ENCODE data around the gene NAGK.

Gene NAGK

GRCh38 chr2:71070294-71071093 is 2.0 kb downstream of the NAGK start:
- H3K4me3 ChIP-seq (ENCODE audit: low read length in 2 of 2), result no peak overlapping the region

GRCh38 chr2:71071681-71072398 is 3.4 kb downstream of the NAGK start:
- DNase-seq (ENCODE audit: low spot score), result no peak
- H2AFZ ChIP-seq (ENCODE audit: low read length), result no peak overlapping the region
- H3K14ac ChIP-seq (ENCODE audit: low read length), result no peak overlapping the region
- H3K4me3 ChIP-seq (ENCODE audit: low read length in 2 of 2), result no peak overlapping the region
- H2BK15ac ChIP-seq (ENCODE audit: low read length), result no peak overlapping the region
- no peaks in the 10 kb centered on the region for H3K9me3 ChIP-seq (replicated peaks in 1 of 2; ENCODE audit: control insufficient read depth in 2 of 2, insufficient read depth in 1 of 2, low read depth in 1 of 2, low read length in 2 of 2)
- peaks cover 0 to 4% of the 10 kb centered on the region in 2 donors for H3K4me1 ChIP-seq (ENCODE audit: control insufficient read depth in 2 of 2, insufficient read depth in 1 of 2, low read depth in 1 of 2, low read length in 2 of 2)
- no peak overlapping the region for H4K8ac ChIP-seq (ENCODE audit: low read depth, low read length)
- H2BK12ac ChIP-seq (ENCODE audit: low read length), result no peak overlapping the region
- peaks cover 13% of the 10 kb centered on the region for H3K79me1 ChIP-seq (ENCODE audit: low read depth, low read length)
- H3K27ac ChIP-seq (replicated peaks; ENCODE audit: low read length), result no peak overlapping the region
- no peak overlapping the region for H2AK5ac ChIP-seq (ENCODE audit: low read depth, low read length)
- WGBS, 2 donors (ENCODE audit: extremely low coverage in 2 of 2, insufficient read length in 2 of 2, insufficient replicate concordance in 1 of 2), result no CpG with 5 or more reads among the region's 14 CpGs
- H3K27me3 ChIP-seq (ENCODE audit: control insufficient read depth in 3 of 3, insufficient read depth in 3 of 3, low read depth in 1 of 3, low read length in 3 of 3), result no peaks in the 10 kb centered on the region
- H3K36me3 ChIP-seq (replicated peaks in 1 of 2; ENCODE audit: control insufficient read depth in 2 of 2, insufficient read depth in 2 of 2, low read length in 2 of 2), result peaks cover 20 to 55% of the 10 kb centered on the region in 2 donors
- no peak overlapping the region for H3K4me2 ChIP-seq (ENCODE audit: insufficient read depth, low read length, poor library complexity, severe bottlenecking)
- H2BK120ac ChIP-seq (ENCODE audit: low read depth, low read length), result no peak overlapping the region
- H4K91ac ChIP-seq (ENCODE audit: low read depth, low read length, poor library complexity), result no peak overlapping the region
- H3K4ac ChIP-seq (ENCODE audit: low read length), result no peak overlapping the region
- H3K23ac ChIP-seq (ENCODE audit: low read depth, low read length, poor library complexity), result no peak overlapping the region
- H2BK5ac ChIP-seq (ENCODE audit: low read length), result no peak overlapping the region
- no peak overlapping the region for H3K9ac ChIP-seq (ENCODE audit: low read depth, low read length, poor library complexity)
- no peak overlapping the region for H3K18ac ChIP-seq (ENCODE audit: low read length)

More at GRCh38 chr2:71070294-71071093, 2.0 kb downstream of the NAGK start:
- Histone ChIP-seq H2BK15ac (ENCODE audit: low read length) (no peak overlapping the region), H3K27ac (replicated peaks; ENCODE audit: low read length) (no peak overlapping the region), H3K18ac (ENCODE audit: low read length) (no peak overlapping the region), H3K4me1 (ENCODE audit: control insufficient read depth in 2 of 2, insufficient read depth in 1 of 2, low read depth in 1 of 2, low read length in 2 of 2) (peaks cover 0 to 4% of the 10 kb centered on the region in 2 donors), H3K14ac (ENCODE audit: low read length) (no peak overlapping the region), H3K4me2 (ENCODE audit: insufficient read depth, low read length, poor library complexity, severe bottlenecking) (no peak overlapping the region), H3K4ac (ENCODE audit: low read length) (no peak overlapping the region), H3K23ac (ENCODE audit: low read depth, low read length, poor library complexity) (no peak overlapping the region), H2BK12ac (ENCODE audit: low read length) (no peak overlapping the region), H2AK5ac (ENCODE audit: low read depth, low read length) (peak overlapping the region; percentile 36), H2AFZ (ENCODE audit: low read length) (no peak overlapping the region), H2BK120ac (ENCODE audit: low read depth, low read length) (no peak overlapping the region), H3K79me1 (ENCODE audit: low read depth, low read length) (peaks cover 13% of the 10 kb centered on the region), H4K91ac (ENCODE audit: low read depth, low read length, poor library complexity) (no peak overlapping the region), H2BK5ac (ENCODE audit: low read length) (no peak overlapping the region), H3K9ac (ENCODE audit: low read depth, low read length, poor library complexity) (no peak overlapping the region), H4K8ac (ENCODE audit: low read depth, low read length) (no peak overlapping the region), H3K36me3 (replicated peaks in 1 of 2; ENCODE audit: control insufficient read depth in 2 of 2, insufficient read depth in 2 of 2, low read length in 2 of 2) (peaks cover 17 to 43% of the 10 kb centered on the region in 2 donors), H3K9me3 (replicated peaks in 1 of 2; ENCODE audit: control insufficient read depth in 2 of 2, insufficient read depth in 1 of 2, low read depth in 1 of 2, low read length in 2 of 2) (no peaks in the 10 kb centered on the region), H3K27me3 (ENCODE audit: control insufficient read depth in 3 of 3, insufficient read depth in 3 of 3, low read depth in 1 of 3, low read length in 3 of 3) (no peaks in the 10 kb centered on the region)
- no peak for DNase-seq (ENCODE audit: low spot score)
- no CpG with 5 or more reads among the region's 10 CpGs for WGBS, 2 donors (ENCODE audit: extremely low coverage in 2 of 2, insufficient read length in 2 of 2, insufficient replicate concordance in 1 of 2)

- no CpG with 5 or more reads among the region's 4 CpGs for WGBS, 2 donors (ENCODE audit: extremely low coverage in 2 of 2, insufficient read length in 2 of 2, insufficient replicate concordance in 1 of 2)
- DNase-seq (ENCODE audit: low spot score), result no peak
- no peak overlapping the region for H2BK120ac ChIP-seq (ENCODE audit: low read depth, low read length)
- no peak overlapping the region for H3K14ac ChIP-seq (ENCODE audit: low read length)
- no peak overlapping the region for H2AK5ac ChIP-seq (ENCODE audit: low read depth, low read length)
- no peak overlapping the region for H2BK12ac ChIP-seq (ENCODE audit: low read length)
- no peak overlapping the region for H4K91ac ChIP-seq (ENCODE audit: low read depth, low read length, poor library complexity)
- no peak overlapping the region for H2AFZ ChIP-seq (ENCODE audit: low read length)
- peaks cover 20 to 61% of the 10 kb centered on the region in 2 donors for H3K36me3 ChIP-seq (replicated peaks in 1 of 2; ENCODE audit: control insufficient read depth in 2 of 2, insufficient read depth in 2 of 2, low read length in 2 of 2)
- H3K4me3 ChIP-seq (ENCODE audit: low read length in 2 of 2), result no peak overlapping the region
- H2BK15ac ChIP-seq (ENCODE audit: low read length), result no peak overlapping the region
- H4K8ac ChIP-seq (ENCODE audit: low read depth, low read length), result no peak overlapping the region
- H3K9me3 ChIP-seq (replicated peaks in 1 of 2; ENCODE audit: control insufficient read depth in 2 of 2, insufficient read depth in 1 of 2, low read depth in 1 of 2, low read length in 2 of 2), result no peaks in the 10 kb centered on the region
- H3K18ac ChIP-seq (ENCODE audit: low read length), result no peak overlapping the region
- no peak overlapping the region for H3K4me2 ChIP-seq (ENCODE audit: insufficient read depth, low read length, poor library complexity, severe bottlenecking)
- H3K27ac ChIP-seq (replicated peaks; ENCODE audit: low read length), result no peak overlapping the region
- no peaks in the 10 kb centered on the region for H3K27me3 ChIP-seq (ENCODE audit: control insufficient read depth in 3 of 3, insufficient read depth in 3 of 3, low read depth in 1 of 3, low read length in 3 of 3)
- H3K4me1 ChIP-seq (ENCODE audit: control insufficient read depth in 2 of 2, insufficient read depth in 1 of 2, low read depth in 1 of 2, low read length in 2 of 2), result peaks cover 0 to 4% of the 10 kb centered on the region in 2 donors
- H3K4ac ChIP-seq (ENCODE audit: low read length), result no peak overlapping the region
- no peak overlapping the region for H3K9ac ChIP-seq (ENCODE audit: low read depth, low read length, poor library complexity)
- peaks cover 13% of the 10 kb centered on the region for H3K79me1 ChIP-seq (ENCODE audit: low read depth, low read length)
- H2BK5ac ChIP-seq (ENCODE audit: low read length), result no peak overlapping the region
- H3K23ac ChIP-seq (ENCODE audit: low read depth, low read length, poor library complexity), result no peak overlapping the region
These were observed 4.0 kb downstream of the NAGK start for GRCh38 chr2:71072492-71072891.

GRCh38 chr2:71073475-71073874 is 5.0 kb downstream of the NAGK start:
- H4K91ac ChIP-seq (ENCODE audit: low read depth, low read length, poor library complexity), result no peak overlapping the region
- H3K4me3 ChIP-seq (ENCODE audit: low read length in 2 of 2), result peak overlapping the region in 1 of 2 donors; percentile 2
- H3K36me3 ChIP-seq (replicated peaks in 1 of 2; ENCODE audit: control insufficient read depth in 2 of 2, insufficient read depth in 2 of 2, low read length in 2 of 2), result peaks cover 20 to 69% of the 10 kb centered on the region in 2 donors
- H3K4ac ChIP-seq (ENCODE audit: low read length), result no peak overlapping the region
- no CpG with 5 or more reads among the region's 8 CpGs for WGBS, 2 donors (ENCODE audit: extremely low coverage in 2 of 2, insufficient read length in 2 of 2, insufficient replicate concordance in 1 of 2)
- no peak overlapping the region for H2BK12ac ChIP-seq (ENCODE audit: low read length)
- no peak overlapping the region for H3K9ac ChIP-seq (ENCODE audit: low read depth, low read length, poor library complexity)
- H3K27me3 ChIP-seq (ENCODE audit: control insufficient read depth in 3 of 3, insufficient read depth in 3 of 3, low read depth in 1 of 3, low read length in 3 of 3), result no peaks in the 10 kb centered on the region
- H2BK120ac ChIP-seq (ENCODE audit: low read depth, low read length), result no peak overlapping the region
- no peak overlapping the region for H2BK5ac ChIP-seq (ENCODE audit: low read length)
- H3K79me1 ChIP-seq (ENCODE audit: low read depth, low read length), result peaks cover 13% of the 10 kb centered on the region
- H2BK15ac ChIP-seq (ENCODE audit: low read length), result no peak overlapping the region
- no peak overlapping the region for H2AK5ac ChIP-seq (ENCODE audit: low read depth, low read length)
- no peak overlapping the region for H2AFZ ChIP-seq (ENCODE audit: low read length)
- no peak overlapping the region for H4K8ac ChIP-seq (ENCODE audit: low read depth, low read length)
- no peak for DNase-seq (ENCODE audit: low spot score)
- no peak overlapping the region for H3K27ac ChIP-seq (replicated peaks; ENCODE audit: low read length)
- no peaks in the 10 kb centered on the region for H3K9me3 ChIP-seq (replicated peaks in 1 of 2; ENCODE audit: control insufficient read depth in 2 of 2, insufficient read depth in 1 of 2, low read depth in 1 of 2, low read length in 2 of 2)
- H3K18ac ChIP-seq (ENCODE audit: low read length), result no peak overlapping the region
- no peak overlapping the region for H3K4me2 ChIP-seq (ENCODE audit: insufficient read depth, low read length, poor library complexity, severe bottlenecking)
- H3K23ac ChIP-seq (ENCODE audit: low read depth, low read length, poor library complexity), result no peak overlapping the region
- peaks cover 0 to 4% of the 10 kb centered on the region in 2 donors for H3K4me1 ChIP-seq (ENCODE audit: control insufficient read depth in 2 of 2, insufficient read depth in 1 of 2, low read depth in 1 of 2, low read length in 2 of 2)
- H3K14ac ChIP-seq (ENCODE audit: low read length), result no peak overlapping the region
